ENCODE data around the gene DDX27. TPM values are rescaled to one million over a fixed set of nuclear protein-coding genes. Genes with fewer than 3 reads are reported as not detected.

DDX27 gene
- total and polyA plus RNA-seq, 2 of the 13 experiments (the other 11 are each of a cell fraction or from before 2014, with no cell fraction given): 42.6 to 72.8 TPM

GRCh38 chr20:49216991-49217578 lies 2.1 kb upstream of the DDX27 start (continued):
- TF ChIP-seq ZBED4 (CRISPR knock-in tag; IDR thresholded peaks at IDR 0.05; ENCODE audit: borderline replicate concordance) (no peak), MTA1 (CRISPR knock-in tag; IDR thresholded peaks at IDR 0.05; ENCODE audit: borderline replicate concordance) (no peak), ATF3 (CRISPR knock-in tag; IDR thresholded peaks at IDR 0.05) (no peak), LRRFIP1 (CRISPR knock-in tag; conservative IDR thresholded peaks at IDR 0.05) (no peak; the same call in 1 of the 2 replicates), TBP (CRISPR knock-in tag; IDR thresholded peaks at IDR 0.05) (no peak), MAF1 (CRISPR knock-in tag; IDR thresholded peaks at IDR 0.05; ENCODE audit: borderline replicate concordance) (no peak), CC2D1A (CRISPR knock-in tag; IDR thresholded peaks at IDR 0.05) (no peak), USF2 (IDR thresholded peaks at IDR 0.05; ENCODE audit: low read depth, low read length) (no peak), USF2 (CRISPR knock-in tag; IDR thresholded peaks at IDR 0.05; ENCODE audit: borderline replicate concordance) (no peak), SMC3 (IDR thresholded peaks at IDR 0.05; ENCODE audit: low read length) (peak; percentile 99), PBX2 (CRISPR knock-in tag; IDR thresholded peaks at IDR 0.05) (peak; percentile 53), ARID3A (IDR thresholded peaks at IDR 0.05; ENCODE audit: low read depth, low read length) (no peak; the same call in 1 of the 2 replicates), ZSCAN21 (CRISPR knock-in tag; IDR thresholded peaks at IDR 0.05; ENCODE audit: borderline replicate concordance) (no peak), FUBP1 (CRISPR knock-in tag; IDR thresholded peaks at IDR 0.05; ENCODE audit: borderline replicate concordance) (no peak)
